Measurements from ENCODE around the gene WDFY4.

WDFY4 gene

GRCh38 chr10:48818861-48819520 is 134.3 kb downstream of the WDFY4 start:
- DNase-seq (ENCODE audit: low spot score): peak; percentile 50

GRCh38 chr10:48819783-48820182 is 135.1 kb downstream of the WDFY4 start:
- DNase-seq (ENCODE audit: low spot score): no peak

GRCh38 chr10:48820231-48820630 is 135.6 kb downstream of the WDFY4 start:
- DNase-seq (ENCODE audit: low spot score): no peak

GRCh38 chr10:48820699-48821098 is 136.0 kb downstream of the WDFY4 start:
- no peak for DNase-seq (ENCODE audit: low spot score)

GRCh38 chr10:48821111-48821510 is 136.4 kb downstream of the WDFY4 start:
- no peak for DNase-seq (ENCODE audit: low spot score)

- no peak for DNase-seq (ENCODE audit: low spot score)
Measured at GRCh38 chr10:48821692-48822091, 137.0 kb downstream of the WDFY4 start.

- DNase-seq (ENCODE audit: low spot score): no peak
Measured at GRCh38 chr10:48833674-48834073, 149.0 kb downstream of the WDFY4 start.

- no peak for DNase-seq (ENCODE audit: low spot score)
Measured at GRCh38 chr10:48834189-48834965, 149.7 kb downstream of the WDFY4 start.

- DNase-seq (ENCODE audit: low spot score): no peak
Measured at GRCh38 chr10:48835781-48836180, 151.1 kb downstream of the WDFY4 start.

- DNase-seq (ENCODE audit: low spot score): no peak
Measured at GRCh38 chr10:48836605-48837004, 151.9 kb downstream of the WDFY4 start.

- DNase-seq (ENCODE audit: low spot score): no peak
Measured at GRCh38 chr10:48838834-48839233, 154.2 kb downstream of the WDFY4 start.

GRCh38 chr10:48839809-48840679 is 155.4 kb downstream of the WDFY4 start:
- no peak for DNase-seq (ENCODE audit: low spot score)

GRCh38 chr10:48842231-48842630 is 157.6 kb downstream of the WDFY4 start:
- no peak for DNase-seq (ENCODE audit: low spot score)

- no peak for DNase-seq (ENCODE audit: low spot score)
Measured at GRCh38 chr10:48843198-48843597, 158.5 kb downstream of the WDFY4 start.

GRCh38 chr10:48844616-48845015 is 159.9 kb downstream of the WDFY4 start:
- DNase-seq (ENCODE audit: low spot score): no peak

GRCh38 chr10:48845512-48845911 is 160.8 kb downstream of the WDFY4 start:
- DNase-seq (ENCODE audit: low spot score): no peak

GRCh38 chr10:48847691-48848090 is 163.0 kb downstream of the WDFY4 start:
- DNase-seq (ENCODE audit: low spot score): no peak

- no peak for DNase-seq (ENCODE audit: low spot score)
Measured at GRCh38 chr10:48856855-48857254, 172.2 kb downstream of the WDFY4 start.

- DNase-seq (ENCODE audit: low spot score): no peak
Measured at GRCh38 chr10:48872234-48872633, 187.6 kb downstream of the WDFY4 start.

GRCh38 chr10:48878091-48878490 is 193.4 kb downstream of the WDFY4 start:
- DNase-seq (ENCODE audit: low spot score): no peak

GRCh38 chr10:48879451-48879850 is 194.8 kb downstream of the WDFY4 start:
- DNase-seq (ENCODE audit: low spot score): peak; percentile 77

- peak; percentile 68 for DNase-seq (ENCODE audit: low spot score)
Measured at GRCh38 chr10:48880016-48880705, 195.5 kb downstream of the WDFY4 start.

Measured in cerebellar cortex (tissue), 1 donor.